H9 (cell line): Measurements from ENCODE around the gene CALY. TPM values are rescaled to one million over a fixed set of nuclear protein-coding genes. Genes with fewer than 3 reads are reported as not detected.

Experiments
- DNase-seq: peaks from one replicate; pipeline ENCODE4 v3.0.0-alpha.2; 2017
- H2AFZ ChIP-seq: one replicate; pipeline ENCODE4 v1.6.1; 2013; ENCODE audit warnings: mild to moderate bottlenecking, low read length, control low read depth, moderate library complexity
- H2AK5ac ChIP-seq: 2 replicates; pipeline ENCODE4 v1.6.1; 2013; ENCODE audit warnings: low read length, control low read depth, mixed read lengths; ENCODE audit not compliant: insufficient read length
- H2BK120ac ChIP-seq: one replicate; pipeline ENCODE4 v1.6.1; 2013; ENCODE audit warnings: low read depth, mild to moderate bottlenecking, low read length, control low read depth, inconsistent platforms; ENCODE audit not compliant: poor library complexity, severe bottlenecking
- H2BK12ac ChIP-seq: 2 replicates; pipeline ENCODE4 v1.6.1; 2013; ENCODE audit warnings: low read length, control low read depth, mixed read lengths, low read depth; ENCODE audit not compliant: insufficient read length
- H2BK15ac ChIP-seq: 2 replicates; pipeline ENCODE4 v1.6.1; 2013; ENCODE audit warnings: low read depth, low read length, control low read depth
- H2BK20ac ChIP-seq: one replicate; pipeline ENCODE4 v1.6.1; 2013; ENCODE audit warnings: low read depth, mild to moderate bottlenecking, low read length, control low read depth, inconsistent platforms; ENCODE audit not compliant: poor library complexity, severe bottlenecking
- H2BK5ac ChIP-seq: 2 replicates; pipeline ENCODE4 v1.6.1; 2013; ENCODE audit warnings: low read length, control low read depth, mixed read lengths; ENCODE audit not compliant: insufficient read length
- H3K14ac ChIP-seq: 2 replicates; pipeline ENCODE4 v1.6.1; 2013; ENCODE audit warnings: low read length, control low read depth; ENCODE audit not compliant: insufficient read depth
- H3K18ac ChIP-seq: 2 replicates; pipeline ENCODE4 v1.6.1; 2013; ENCODE audit warnings: low read depth, mild to moderate bottlenecking, mixed read lengths, low read length, control low read depth; ENCODE audit not compliant: insufficient read length
- H3K23ac ChIP-seq: 2 replicates; pipeline ENCODE4 v1.6.1; 2013; ENCODE audit warnings: low read length, control low read depth, mixed read lengths, low read depth; ENCODE audit not compliant: insufficient read length
- H3K23me2 ChIP-seq: 2 replicates; pipeline ENCODE4 v1.6.1; 2013; ENCODE audit warnings: low read depth, mild to moderate bottlenecking, mixed read lengths, low read length, control low read depth; ENCODE audit not compliant: insufficient read length, poor library complexity, severe bottlenecking
- H3K27ac ChIP-seq: 2 replicates; pipeline ENCODE4 v1.5.1; 2013; ENCODE audit warnings: low read length, control low read depth, mixed read lengths, low read depth; ENCODE audit not compliant: insufficient read length
- H3K27me3 ChIP-seq: 2 replicates; pipeline ENCODE4 v1.6.1; 2013; ENCODE audit warnings: low read length, control low read depth, inconsistent platforms; ENCODE audit not compliant: insufficient read depth
- H3K4ac ChIP-seq: 2 replicates; pipeline ENCODE4 v1.6.1; 2013; ENCODE audit warnings: low read depth, mild to moderate bottlenecking, control low read depth, inconsistent platforms, low read length, moderate library complexity
- H3K4me1 ChIP-seq: 2 replicates; pipeline ENCODE4 v1.6.1; 2013; ENCODE audit warnings: low read length, control low read depth, inconsistent platforms; ENCODE audit not compliant: insufficient read depth
- H3K4me2 ChIP-seq: 2 replicates; pipeline ENCODE4 v1.6.1; 2013; ENCODE audit warnings: low read length, control low read depth, mixed read lengths; ENCODE audit not compliant: insufficient read length, insufficient read depth
- H3K56ac ChIP-seq: 2 replicates; pipeline ENCODE4 v1.6.1; 2013; ENCODE audit warnings: low read depth, mild to moderate bottlenecking, mixed read lengths, low read length, control low read depth; ENCODE audit not compliant: insufficient read length
- H3K79me1 ChIP-seq: 2 replicates; pipeline ENCODE4 v1.6.1; 2013; ENCODE audit warnings: low read depth, mild to moderate bottlenecking, moderate library complexity, low read length, control low read depth, inconsistent platforms; ENCODE audit not compliant: insufficient read depth, poor library complexity, severe bottlenecking
- H3K79me2 ChIP-seq: 2 replicates; pipeline ENCODE4 v1.6.1; 2013; ENCODE audit warnings: low read length, control low read depth, inconsistent platforms; ENCODE audit not compliant: insufficient read depth
- H3K9ac ChIP-seq: 2 replicates; pipeline ENCODE4 v1.6.1; 2013; ENCODE audit warnings: low read length, control low read depth, mixed read lengths; ENCODE audit not compliant: insufficient read length; ENCODE audit errors: extremely low read depth
- H3K9me3 ChIP-seq: one replicate; pipeline ENCODE4 v1.6.1; 2013; ENCODE audit warnings: low read depth, low read length, inconsistent platforms; ENCODE audit not compliant: control insufficient read depth
- H3T11ph ChIP-seq: one replicate; pipeline ENCODE4 v1.6.1; 2013; ENCODE audit warnings: mild to moderate bottlenecking, low read length, control low read depth, inconsistent platforms
- H4K20me1 ChIP-seq: one replicate; pipeline ENCODE4 v1.6.1; 2013; ENCODE audit not compliant: control insufficient read depth, insufficient read length, insufficient read depth
- H4K5ac ChIP-seq: 2 replicates; pipeline ENCODE4 v1.6.1; 2013; ENCODE audit warnings: low read depth, mild to moderate bottlenecking, mixed read lengths, low read length, control low read depth; ENCODE audit not compliant: insufficient read length
- H4K8ac ChIP-seq: replicated peaks from 2 replicates; pipeline ENCODE4 v1.6.1; 2013; ENCODE audit warnings: low read length, control low read depth, mixed read lengths, low read depth; ENCODE audit not compliant: insufficient read length
- H4K91ac ChIP-seq: 2 replicates; pipeline ENCODE4 v1.6.1; 2013; ENCODE audit warnings: low read depth, mild to moderate bottlenecking, moderate library complexity, mixed read lengths, low read length, control low read depth; ENCODE audit not compliant: insufficient read length
- H3K27ac Mint-ChIP-seq, 3 experiments: 2 replicates in 2 of 3; 3 replicates in 1 of 3; pipeline ENCODE4 v1.8.0; 2020 to 2021; ENCODE audit warnings: mixed read lengths in 3 of 3, mild to moderate bottlenecking in 1 of 3, moderate library complexity in 1 of 3
- H3K27me3 Mint-ChIP-seq: 2 replicates; pipeline ENCODE4 v1.8.0; 2021; ENCODE audit warnings: low read depth, mild to moderate bottlenecking, moderate library complexity, mixed read lengths
- H3K36me3 Mint-ChIP-seq, 3 experiments: 2 replicates in 2 of 3; 3 replicates in 1 of 3; pipeline ENCODE4 v1.8.0; 2020 to 2021; ENCODE audit warnings: low read depth in 3 of 3, mixed read lengths in 3 of 3; ENCODE audit not compliant: insufficient read depth in 1 of 3
- H3K4me1 Mint-ChIP-seq, 2 experiments: 2 replicates each; pipeline ENCODE4 v1.8.0; 2020; ENCODE audit warnings: mixed read lengths in 2 of 2
- H3K4me3 Mint-ChIP-seq, 2 experiments: 2 replicates in 1 of 2; 3 replicates in 1 of 2; pipeline ENCODE4 v1.8.0; 2020 to 2021; ENCODE audit warnings: mild to moderate bottlenecking in 2 of 2, mixed read lengths in 2 of 2, moderate library complexity in 1 of 2
- H3K9me3 Mint-ChIP-seq, 2 experiments: 2 replicates in 1 of 2; 3 replicates in 1 of 2; pipeline ENCODE4 v1.8.0; 2020; ENCODE audit warnings: mild to moderate bottlenecking in 2 of 2, mixed read lengths in 2 of 2, moderate library complexity in 1 of 2
- CTCF ChIP-seq: fragments of 200-600 bp; sonication (generic); conservative IDR thresholded peaks from 3 replicates; pipeline ENCODE4 v1.8.0; 2021; ENCODE audit warnings: antibody characterized with exemption, mild to moderate bottlenecking
- WGBS: extraction: QIAGEN DNeasy Blood & Tissue Kit; methylation state at CpG from one replicate; pipeline ENCODE4 v1.1.7; 2013; ENCODE audit warnings: missing lambda C conversion rate, low lambda C conversion rate, mixed read lengths; ENCODE audit not compliant: insufficient read length; ENCODE audit errors: extremely low coverage; 5-methylcytosine and 5-hydroxymethylcytosine counted together
- total RNA-seq: library from RNA; stranded (reverse); gene quantifications from 2 replicates; pipeline ENCODE4 v1.2.1, GENCODE V29; 2021

Gene CALY
- total RNA-seq, 1 experiment from 2014 or later: 2.9 TPM

- peaks cover 4 to 34% (median 20%) of the 10 kb centered on the region in 3 experiments; a peak in 6 of 7 replicates for H3K36me3 Mint-ChIP-seq
- Histone ChIP-seq H4K91ac (no peak overlapping the region), H3K4me2 (no peak overlapping the region), H3K79me2 (peaks cover 7% of the 10 kb centered on the region; the same call in 1 of the 2 replicates), H3K79me1 (peaks cover 6% of the 10 kb centered on the region), H2AFZ (no peak overlapping the region), H3K23ac (no peak overlapping the region), H2AK5ac (no peak overlapping the region), H2BK12ac (no peak overlapping the region), H2BK120ac (no peak overlapping the region), H3K27ac (no peak overlapping the region), H3T11ph (no peak overlapping the region), H4K5ac (no peak overlapping the region), H3K4me1 (no peaks in the 10 kb centered on the region), H4K8ac (no peak overlapping the region), H3K14ac (no peak overlapping the region), H4K20me1 (no peaks in the 10 kb centered on the region), H3K56ac (no peak overlapping the region), H2BK5ac (no peak overlapping the region), H3K9me3 (no peaks in the 10 kb centered on the region), H3K9ac (no peak overlapping the region), H2BK20ac (no peak overlapping the region), H3K4ac (no peak overlapping the region), H2BK15ac (no peak overlapping the region), H3K27me3 (no peaks in the 10 kb centered on the region), H3K23me2 (peaks cover 9% of the 10 kb centered on the region), H3K18ac (no peak overlapping the region)
- peaks cover 11 to 14% of the 10 kb centered on the region in 2 experiments for H3K4me1 Mint-ChIP-seq
- H3K27me3 Mint-ChIP-seq: no peaks in the 10 kb centered on the region; the same call in 1 of the 2 replicates
- no peak overlapping the region for H3K27ac Mint-ChIP-seq
- no peak for TF ChIP-seq CTCF
- peak overlapping the region in 1 of 2 experiments; percentile 58; a peak in 1 of 5 replicates for H3K4me3 Mint-ChIP-seq
- no peak for DNase-seq
- WGBS: no CpG with 5 or more reads among the region's 8 CpGs
- no peaks in the 10 kb centered on the region; a peak in 2 of 5 replicates for H3K9me3 Mint-ChIP-seq
Measured at GRCh38 chr10:133310789-133311188, 25.9 kb downstream of the CALY start.
